ENCODE results near the gene IAPP.
"Not testable (repeated sequence)": the region's sequence is repeated elsewhere in the genome, so short reads cannot be mapped to it uniquely, and the experiment has no call there.

Gene IAPP

GRCh38 chr12:21387174-21387573 is 14.5 kb downstream of the IAPP start:
- no CpG with 5 or more reads among the region's 3 CpGs for WGBS, 2 donors (ENCODE audit: extremely low coverage in 2 of 2, insufficient read length in 2 of 2, insufficient replicate concordance in 1 of 2)
- Histone ChIP-seq H3K4me2 (ENCODE audit: insufficient read depth, low read length, poor library complexity, severe bottlenecking) (no peak overlapping the region), H3K27ac (replicated peaks; ENCODE audit: low read length) (no peak overlapping the region), H3K9me3 (replicated peaks in 1 of 2; ENCODE audit: control insufficient read depth in 2 of 2, insufficient read depth in 1 of 2, low read depth in 1 of 2, low read length in 2 of 2) (peaks cover 0 to 2% of the 10 kb centered on the region in 2 donors), H2BK5ac (ENCODE audit: low read length) (no peak overlapping the region), H3K4me1 (ENCODE audit: control insufficient read depth in 2 of 2, insufficient read depth in 1 of 2, low read depth in 1 of 2, low read length in 2 of 2) (no peaks in the 10 kb centered on the region), H3K79me1 (ENCODE audit: low read depth, low read length) (no peaks in the 10 kb centered on the region), H3K18ac (ENCODE audit: low read length) (no peak overlapping the region), H4K8ac (ENCODE audit: low read depth, low read length) (no peak overlapping the region), H3K27me3 (ENCODE audit: control insufficient read depth in 3 of 3, insufficient read depth in 3 of 3, low read depth in 1 of 3, low read length in 3 of 3) (no peaks in the 10 kb centered on the region), H3K23ac (ENCODE audit: low read depth, low read length, poor library complexity) (no peak overlapping the region), H3K14ac (ENCODE audit: low read length) (no peak overlapping the region), H4K91ac (ENCODE audit: low read depth, low read length, poor library complexity) (no peak overlapping the region), H2AFZ (ENCODE audit: low read length) (no peak overlapping the region), H3K9ac (ENCODE audit: low read depth, low read length, poor library complexity) (no peak overlapping the region), H3K4ac (ENCODE audit: low read length) (no peak overlapping the region), H2BK15ac (ENCODE audit: low read length) (no peak overlapping the region), H3K36me3 (replicated peaks in 1 of 2; ENCODE audit: control insufficient read depth in 2 of 2, insufficient read depth in 2 of 2, low read length in 2 of 2) (no peaks in the 10 kb centered on the region), H2AK5ac (ENCODE audit: low read depth, low read length) (no peak overlapping the region), H2BK12ac (ENCODE audit: low read length) (no peak overlapping the region), H2BK120ac (ENCODE audit: low read depth, low read length) (no peak overlapping the region), H3K4me3 (ENCODE audit: low read length in 2 of 2) (no peak overlapping the region)
- no peak for DNase-seq (ENCODE audit: low spot score)

DNA sequence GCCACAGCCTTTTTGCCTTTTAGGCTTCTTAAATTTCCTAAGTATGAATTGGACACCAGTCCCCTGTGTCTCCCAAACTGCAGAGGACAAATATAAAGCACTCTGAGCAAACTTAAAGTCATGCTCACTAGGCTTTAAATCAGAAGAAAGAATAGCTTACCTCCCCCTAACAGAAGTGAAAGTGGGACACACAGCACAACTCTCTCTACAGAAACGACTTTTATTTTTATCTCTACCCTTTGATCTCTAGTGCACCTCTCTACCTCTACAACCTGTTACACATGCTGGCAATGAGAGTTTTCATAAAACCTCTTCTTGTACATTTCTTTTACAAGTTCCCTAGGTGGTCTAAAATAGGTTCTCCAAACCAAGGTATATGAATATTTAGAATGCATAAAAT is 19.7 kb downstream of the IAPP start:
- H3K36me3 ChIP-seq (replicated peaks in 1 of 2; ENCODE audit: control insufficient read depth in 2 of 2, insufficient read depth in 2 of 2, low read length in 2 of 2): no peaks in the 10 kb centered on the region
- H2BK15ac ChIP-seq (ENCODE audit: low read length): no peak overlapping the region
- H3K9me3 ChIP-seq (replicated peaks in 1 of 2; ENCODE audit: control insufficient read depth in 2 of 2, insufficient read depth in 1 of 2, low read depth in 1 of 2, low read length in 2 of 2): peaks cover 0 to under 1% of the 10 kb centered on the region in 2 donors
- no peaks in the 10 kb centered on the region for H3K79me1 ChIP-seq (ENCODE audit: low read depth, low read length)
- H3K4me1 ChIP-seq (ENCODE audit: control insufficient read depth in 2 of 2, insufficient read depth in 1 of 2, low read depth in 1 of 2, low read length in 2 of 2): no peaks in the 10 kb centered on the region
- no peak overlapping the region for H2BK12ac ChIP-seq (ENCODE audit: low read length)
- no peaks in the 10 kb centered on the region for H3K27me3 ChIP-seq (ENCODE audit: control insufficient read depth in 3 of 3, insufficient read depth in 3 of 3, low read depth in 1 of 3, low read length in 3 of 3)
- H3K4me3 ChIP-seq (ENCODE audit: low read length in 2 of 2): no peak overlapping the region
- no peak overlapping the region for H3K23ac ChIP-seq (ENCODE audit: low read depth, low read length, poor library complexity)
- H2BK120ac ChIP-seq (ENCODE audit: low read depth, low read length): no peak overlapping the region
- no peak for DNase-seq (ENCODE audit: low spot score)
- no peak overlapping the region for H3K4me2 ChIP-seq (ENCODE audit: insufficient read depth, low read length, poor library complexity, severe bottlenecking)
- no peak overlapping the region for H4K8ac ChIP-seq (ENCODE audit: low read depth, low read length)
- no peak overlapping the region for H2AK5ac ChIP-seq (ENCODE audit: low read depth, low read length)
- no CpG with 5 or more reads among the region's 1 CpG for WGBS, 2 donors (ENCODE audit: extremely low coverage in 2 of 2, insufficient read length in 2 of 2, insufficient replicate concordance in 1 of 2)
- no peak overlapping the region for H3K14ac ChIP-seq (ENCODE audit: low read length)
- H3K18ac ChIP-seq (ENCODE audit: low read length): no peak overlapping the region
- no peak overlapping the region for H3K9ac ChIP-seq (ENCODE audit: low read depth, low read length, poor library complexity)
- H4K91ac ChIP-seq (ENCODE audit: low read depth, low read length, poor library complexity): no peak overlapping the region
- H3K27ac ChIP-seq (replicated peaks; ENCODE audit: low read length): no peak overlapping the region
- no peak overlapping the region for H3K4ac ChIP-seq (ENCODE audit: low read length)
- H2AFZ ChIP-seq (ENCODE audit: low read length): no peak overlapping the region
- no peak overlapping the region for H2BK5ac ChIP-seq (ENCODE audit: low read length)

DNA sequence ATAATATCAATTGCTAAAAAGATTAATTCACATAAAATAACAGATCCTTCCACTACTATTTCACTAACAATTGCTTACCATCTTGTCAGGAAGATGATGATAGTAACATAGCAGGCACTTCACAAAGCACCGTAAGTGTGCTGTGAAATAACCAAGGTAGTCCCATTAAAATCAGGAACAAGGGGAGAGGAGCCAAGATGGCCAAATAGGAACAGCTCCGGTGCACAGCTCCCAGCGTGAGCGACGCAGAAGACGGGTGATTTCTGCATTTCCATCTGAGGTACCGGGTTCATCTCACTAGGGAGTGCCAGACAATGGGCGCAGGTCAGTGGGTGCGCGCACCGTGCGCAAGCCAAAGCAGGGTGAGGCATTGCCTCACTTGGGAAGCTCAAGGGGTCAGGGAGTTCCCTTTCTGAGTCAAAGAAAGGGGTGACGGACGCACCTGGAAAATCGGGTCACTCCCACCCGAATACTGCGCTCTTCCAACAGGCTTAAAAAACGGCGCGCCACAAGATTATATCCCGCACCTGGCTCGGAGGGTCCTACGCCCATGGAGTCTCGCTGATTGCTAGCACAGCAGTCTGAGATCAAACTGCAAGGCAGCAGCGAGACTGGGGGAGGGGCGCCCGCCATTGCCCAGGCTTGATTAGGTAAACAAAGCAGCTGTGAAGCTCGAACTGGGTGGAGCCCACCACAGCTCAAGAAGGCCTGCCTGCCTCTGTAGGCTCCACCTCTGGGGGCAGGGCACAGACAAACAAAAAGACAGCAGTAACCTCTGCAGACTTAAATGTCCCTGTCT is 22.3 kb downstream of the IAPP start:
- H3K27me3 ChIP-seq (ENCODE audit: control insufficient read depth in 3 of 3, insufficient read depth in 3 of 3, low read depth in 1 of 3, low read length in 3 of 3); DNase-seq (ENCODE audit: low spot score); H2BK12ac ChIP-seq (ENCODE audit: low read length); H4K91ac ChIP-seq (ENCODE audit: low read depth, low read length, poor library complexity); H3K4me2 ChIP-seq (ENCODE audit: insufficient read depth, low read length, poor library complexity, severe bottlenecking); H3K14ac ChIP-seq (ENCODE audit: low read length); H3K18ac ChIP-seq (ENCODE audit: low read length); H3K79me1 ChIP-seq (ENCODE audit: low read depth, low read length); H3K9me3 ChIP-seq (replicated peaks in 1 of 2; ENCODE audit: control insufficient read depth in 2 of 2, insufficient read depth in 1 of 2, low read depth in 1 of 2, low read length in 2 of 2); H3K23ac ChIP-seq (ENCODE audit: low read depth, low read length, poor library complexity); H3K4me3 ChIP-seq (ENCODE audit: low read length in 2 of 2); H3K4ac ChIP-seq (ENCODE audit: low read length); H2AK5ac ChIP-seq (ENCODE audit: low read depth, low read length); H3K27ac ChIP-seq (replicated peaks; ENCODE audit: low read length); H2BK5ac ChIP-seq (ENCODE audit: low read length); H2BK15ac ChIP-seq (ENCODE audit: low read length); H4K8ac ChIP-seq (ENCODE audit: low read depth, low read length); H3K9ac ChIP-seq (ENCODE audit: low read depth, low read length, poor library complexity); H3K4me1 ChIP-seq (ENCODE audit: control insufficient read depth in 2 of 2, insufficient read depth in 1 of 2, low read depth in 1 of 2, low read length in 2 of 2); H3K36me3 ChIP-seq (replicated peaks in 1 of 2; ENCODE audit: control insufficient read depth in 2 of 2, insufficient read depth in 2 of 2, low read length in 2 of 2); H2BK120ac ChIP-seq (ENCODE audit: low read depth, low read length): not testable (repeated sequence)
- H2AFZ ChIP-seq (ENCODE audit: low read length): peak overlapping the region; percentile 69
- WGBS, 2 donors (ENCODE audit: extremely low coverage in 2 of 2, insufficient read length in 2 of 2, insufficient replicate concordance in 1 of 2): no CpG with 5 or more reads among the region's 28 CpGs

DNA sequence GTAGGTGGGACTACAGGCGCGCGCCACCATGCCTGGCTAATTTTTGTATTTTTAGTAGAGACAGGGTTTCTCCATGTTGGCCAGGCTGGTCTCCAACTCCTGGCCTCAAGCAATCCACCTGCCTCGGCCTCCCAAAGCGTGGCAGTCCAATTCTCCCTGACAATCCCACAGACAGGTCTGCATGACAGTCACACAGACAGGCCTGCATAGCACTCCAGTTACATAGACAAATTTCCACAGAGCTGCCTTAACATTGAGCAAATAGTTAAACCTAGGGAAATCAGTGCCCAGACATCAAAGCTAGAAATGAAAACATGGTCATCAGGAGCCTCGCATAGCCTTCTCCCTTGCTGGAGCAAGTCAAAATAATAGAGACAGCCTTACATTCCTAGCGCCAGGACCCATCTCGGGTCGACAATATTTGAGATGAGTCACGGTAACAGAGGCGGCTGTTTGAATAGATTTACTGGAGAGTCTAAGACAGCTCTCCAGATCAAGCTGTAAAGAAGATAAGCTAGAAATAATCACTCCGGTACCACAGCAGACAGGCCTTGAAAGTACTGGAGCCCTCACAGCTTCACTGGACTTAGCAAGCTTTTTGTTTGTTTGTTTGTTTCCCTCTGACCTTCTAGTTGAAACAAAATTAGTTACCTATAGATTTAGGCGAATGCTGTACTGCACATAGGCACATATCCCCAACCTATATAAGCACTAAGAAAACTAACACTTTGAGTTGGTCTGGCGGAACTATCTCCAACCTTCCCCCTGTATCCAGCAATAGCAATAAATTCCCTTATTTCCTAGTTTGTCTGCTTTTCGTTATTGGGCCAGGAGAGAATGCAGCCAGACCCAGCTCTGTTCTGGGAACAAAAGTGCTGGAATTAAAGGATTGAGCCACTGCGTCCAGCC is 40.9 kb downstream of the IAPP start:
- no peak overlapping the region for H3K4ac ChIP-seq (ENCODE audit: low read length)
- H2BK12ac ChIP-seq (ENCODE audit: low read length): no peak overlapping the region
- H2BK120ac ChIP-seq (ENCODE audit: low read depth, low read length): no peak overlapping the region
- no peaks in the 10 kb centered on the region for H3K27me3 ChIP-seq (ENCODE audit: control insufficient read depth in 3 of 3, insufficient read depth in 3 of 3, low read depth in 1 of 3, low read length in 3 of 3)
- peaks cover 1 to 8% of the 10 kb centered on the region in 2 donors for H3K4me1 ChIP-seq (ENCODE audit: control insufficient read depth in 2 of 2, insufficient read depth in 1 of 2, low read depth in 1 of 2, low read length in 2 of 2)
- H3K23ac ChIP-seq (ENCODE audit: low read depth, low read length, poor library complexity): no peak overlapping the region
- peak overlapping the region; percentile 51 for H2AFZ ChIP-seq (ENCODE audit: low read length)
- no peak overlapping the region for H3K4me2 ChIP-seq (ENCODE audit: insufficient read depth, low read length, poor library complexity, severe bottlenecking)
- H3K36me3 ChIP-seq (replicated peaks in 1 of 2; ENCODE audit: control insufficient read depth in 2 of 2, insufficient read depth in 2 of 2, low read length in 2 of 2): no peaks in the 10 kb centered on the region
- no peak overlapping the region for H2BK5ac ChIP-seq (ENCODE audit: low read length)
- no peak overlapping the region for H3K27ac ChIP-seq (replicated peaks; ENCODE audit: low read length)
- H3K79me1 ChIP-seq (ENCODE audit: low read depth, low read length): no peaks in the 10 kb centered on the region
- no peak overlapping the region for H2AK5ac ChIP-seq (ENCODE audit: low read depth, low read length)
- no peak for DNase-seq (ENCODE audit: low spot score)
- H4K8ac ChIP-seq (ENCODE audit: low read depth, low read length): no peak overlapping the region
- H3K18ac ChIP-seq (ENCODE audit: low read length): no peak overlapping the region
- H3K9me3 ChIP-seq (replicated peaks in 1 of 2; ENCODE audit: control insufficient read depth in 2 of 2, insufficient read depth in 1 of 2, low read depth in 1 of 2, low read length in 2 of 2): no peaks in the 10 kb centered on the region
- no peak overlapping the region for H4K91ac ChIP-seq (ENCODE audit: low read depth, low read length, poor library complexity)
- no peak overlapping the region for H3K9ac ChIP-seq (ENCODE audit: low read depth, low read length, poor library complexity)
- no peak overlapping the region for H3K14ac ChIP-seq (ENCODE audit: low read length)
- no peak overlapping the region for H2BK15ac ChIP-seq (ENCODE audit: low read length)
- no peak overlapping the region for H3K4me3 ChIP-seq (ENCODE audit: low read length in 2 of 2)
- no CpG with 5 or more reads among the region's 16 CpGs for WGBS, 2 donors (ENCODE audit: extremely low coverage in 2 of 2, insufficient read length in 2 of 2, insufficient replicate concordance in 1 of 2)
